HTR-8/SVneo (cell line): ENCODE data around the gene HEATR9.

Experiments used
- DNase-seq: peaks from one replicate; pipeline ENCODE4 v3.0.0; 2011; ENCODE audit warnings: low spot score, mixed read lengths; ENCODE audit not compliant: insufficient read length
- FAIRE-seq: peaks from 2 replicates; lab custom pipeline; 2011; peaks lifted over from hg19 to GRCh38; lab: Jason Lieb, UNC

The HEATR9 gene

GRCh38 chr17:35895636-35896587 is 27.2 kb upstream of the HEATR9 start:
- FAIRE-seq: no peak
- DNase-seq: no peak

GRCh38 chr17:35894206-35894605 is 25.5 kb upstream of the HEATR9 start:
- FAIRE-seq (no peak), DNase-seq (no peak)

- DNase-seq (no peak), FAIRE-seq (no peak)
Measured at GRCh38 chr17:35893751-35894150, 25.1 kb upstream of the HEATR9 start.

- FAIRE-seq (no peak), DNase-seq (no peak)
Measured at GRCh38 chr17:35892091-35893035, 23.7 kb upstream of the HEATR9 start.

GRCh38 chr17:35891269-35891668 is 22.6 kb upstream of the HEATR9 start:
- FAIRE-seq (no peak), DNase-seq (no peak)

GRCh38 chr17:35890774-35891155 is 22.1 kb upstream of the HEATR9 start:
- DNase-seq: no peak
- FAIRE-seq: no peak

GRCh38 chr17:35889818-35890773 is 21.4 kb upstream of the HEATR9 start:
- DNase-seq: peak; percentile 56
- FAIRE-seq: no peak

- DNase-seq: no peak
- FAIRE-seq: no peak
Measured at GRCh38 chr17:35889241-35889640, 20.6 kb upstream of the HEATR9 start.

- no peak for FAIRE-seq
- DNase-seq: no peak
Measured at GRCh38 chr17:35879773-35880654, 11.3 kb upstream of the HEATR9 start, which contains the start of gene CCL5. Gene CCL5, minus strand, starts transcription at chr17:35880360.

GRCh38 chr17:35878361-35878760 is 9.7 kb upstream of the HEATR9 start:
- no peak for FAIRE-seq
- no peak for DNase-seq

GRCh38 chr17:35877345-35878029 is 8.8 kb upstream of the HEATR9 start:
- FAIRE-seq (no peak), DNase-seq (no peak)

- DNase-seq (no peak), FAIRE-seq (no peak)
Measured at GRCh38 chr17:35876534-35876933, 7.8 kb upstream of the HEATR9 start.

- DNase-seq (no peak), FAIRE-seq (no peak)
Measured at GRCh38 chr17:35875800-35876139, 7.1 kb upstream of the HEATR9 start.

- FAIRE-seq: no peak
- no peak for DNase-seq
Measured at GRCh38 chr17:35875072-35875799, 6.5 kb upstream of the HEATR9 start.

GRCh38 chr17:35872196-35872980 is 3.7 kb upstream of the HEATR9 start:
- FAIRE-seq (no peak), DNase-seq (no peak)

- no peak for FAIRE-seq
- DNase-seq: no peak
Measured at GRCh38 chr17:35870906-35871819, 2.5 kb upstream of the HEATR9 start.
